ENCODE data around the gene TXNDC11. TPM values are rescaled to one million over a fixed set of nuclear protein-coding genes. Genes with fewer than 3 reads are reported as not detected.

Gene TXNDC11
- total RNA-seq, 1 experiment from 2014 or later, result 11.1 TPM

GRCh38 chr16:11630046-11630767 is 112.5 kb downstream of the TXNDC11 start (continued):
- TF ChIP-seq ATF2 (CRISPR knock-in tag; IDR thresholded peaks at IDR 0.05; ENCODE audit: borderline replicate concordance, low read depth), result no peak
- TF ChIP-seq, protein P1, sequence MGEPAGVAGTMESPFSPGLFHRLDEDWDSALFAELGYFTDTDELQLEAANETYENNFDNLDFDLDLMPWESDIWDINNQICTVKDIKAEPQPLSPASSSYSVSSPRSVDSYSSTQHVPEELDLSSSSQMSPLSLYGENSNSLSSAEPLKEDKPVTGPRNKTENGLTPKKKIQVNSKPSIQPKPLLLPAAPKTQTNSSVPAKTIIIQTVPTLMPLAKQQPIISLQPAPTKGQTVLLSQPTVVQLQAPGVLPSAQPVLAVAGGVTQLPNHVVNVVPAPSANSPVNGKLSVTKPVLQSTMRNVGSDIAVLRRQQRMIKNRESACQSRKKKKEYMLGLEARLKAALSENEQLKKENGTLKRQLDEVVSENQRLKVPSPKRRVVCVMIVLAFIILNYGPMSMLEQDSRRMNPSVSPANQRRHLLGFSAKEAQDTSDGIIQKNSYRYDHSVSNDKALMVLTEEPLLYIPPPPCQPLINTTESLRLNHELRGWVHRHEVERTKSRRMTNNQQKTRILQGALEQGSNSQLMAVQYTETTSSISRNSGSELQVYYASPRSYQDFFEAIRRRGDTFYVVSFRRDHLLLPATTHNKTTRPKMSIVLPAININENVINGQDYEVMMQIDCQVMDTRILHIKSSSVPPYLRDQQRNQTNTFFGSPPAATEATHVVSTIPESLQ (CRISPR knock-in tag; IDR thresholded peaks at IDR 0.05), result no peak
- TF ChIP-seq ZNF138 (CRISPR knock-in tag; conservative IDR thresholded peaks at IDR 0.05), result no peak
- no peak for TF ChIP-seq SP1 (CRISPR knock-in tag; conservative IDR thresholded peaks at IDR 0.05)
- TF ChIP-seq ESRRA (CRISPR knock-in tag; IDR thresholded peaks at IDR 0.05; ENCODE audit: borderline replicate concordance), result no peak
- no peak for TF ChIP-seq PRRX2 (CRISPR knock-in tag; IDR thresholded peaks at IDR 0.05)
- no peak for TF ChIP-seq E2F5 (CRISPR knock-in tag; IDR thresholded peaks at IDR 0.05)
- TF ChIP-seq FOXP1 (CRISPR knock-in tag; IDR thresholded peaks at IDR 0.05; ENCODE audit: borderline replicate concordance), result no peak
- TF ChIP-seq ZNF232 (CRISPR knock-in tag; IDR thresholded peaks at IDR 0.05), result no peak
- no peak for TF ChIP-seq CREM (CRISPR knock-in tag; IDR thresholded peaks at IDR 0.05)
- no peak for TF ChIP-seq E2F1 (CRISPR knock-in tag; IDR thresholded peaks at IDR 0.05)

Other genes with a start within 250 kb of the TXNDC11 start
- gene LITAF, start 155.9 kb downstream of the TXNDC11 start, total RNA-seq (2021), result 72.4 to 77.7 TPM (median 73.0 TPM) in 3 replicates
- gene SNN, start 74.4 kb downstream of the TXNDC11 start, total RNA-seq (2021), result 54.2 to 65.2 TPM (median 56.2 TPM) in 3 replicates
- gene ZC3H7A, start 54.4 kb upstream of the TXNDC11 start, total RNA-seq (2021), result 39.9 to 45.9 TPM (median 43.0 TPM) in 3 replicates
- 203 to 227 TPM (median 216 TPM) in 3 replicates for gene RSL1D1, start 108.7 kb upstream of the TXNDC11 start, total RNA-seq (2021)
- gene GSPT1, start 173.1 kb upstream of the TXNDC11 start, total RNA-seq (2021), result 154 to 190 TPM (median 159 TPM) in 3 replicates
- gene NPIPB2, start 199.2 kb upstream of the TXNDC11 start, total RNA-seq (2021), result 14.4 to 24.7 TPM (median 15.1 TPM) in 3 replicates
- 0.18 TPM in 1 of 3 replicates, not detected in the others for gene TNFRSF17, start 222.4 kb upstream of the TXNDC11 start, total RNA-seq (2021)
- 7.7 to 11.4 TPM (median 10.2 TPM) in 3 replicates for gene SNX29, start 233.9 kb upstream of the TXNDC11 start, total RNA-seq (2021)